Breast epithelium (tissue), 4 donors: Measurements from ENCODE around the gene NDUFB2. TPM values are rescaled to one million over a fixed set of nuclear protein-coding genes. Genes with fewer than 3 reads are reported as not detected.

Source experiments
- DNase-seq, 2 donors: peaks; one replicate each; pipeline ENCODE4 v3.0.0-alpha.2; 2019; ENCODE audit warnings: low spot score in 2 of 2
- H3K27ac ChIP-seq, 2 donors: fragments of 200-600 bp; sonication (generic) in 1 of 2; one replicate each; pipeline ENCODE4 v1.5.1; 2016 to 2019; ENCODE audit warnings: mild to moderate bottlenecking in 1 of 2
- H3K27me3 ChIP-seq, 2 donors: fragments of 200-600 bp; sonication (generic) in 1 of 2; one replicate each; pipeline versions ENCODE4 v1.5.1 to v1.6.0; 2017 to 2019; ENCODE audit warnings: control low read depth in 1 of 2, mild to moderate bottlenecking in 1 of 2
- H3K36me3 ChIP-seq: fragments of 200-600 bp; one replicate; pipeline ENCODE4 v1.5.1; 2019
- H3K4me1 ChIP-seq, 2 donors: fragments of 200-600 bp; sonication (generic); one replicate each; pipeline ENCODE4 v1.5.1; 2016 to 2019; ENCODE audit warnings: control low read depth in 1 of 2
- H3K4me3 ChIP-seq, 3 donors: fragments of 200-600 bp; sonication (generic); 1 replicate in 2 of 3; 2 replicates in 1 of 3; pipeline ENCODE4 v1.5.1; 2016 to 2019; ENCODE audit warnings: mild to moderate bottlenecking in 3 of 3, moderate library complexity in 2 of 3
- H3K9me3 ChIP-seq, 2 donors: fragments of 200-600 bp; sonication (generic) in 1 of 2; one replicate each; pipeline ENCODE4 v1.5.1; 2016 to 2019; ENCODE audit warnings: control low read depth in 1 of 2
- POLR2A ChIP-seq: fragments of 450-650 bp; IDR thresholded peaks from one replicate; pipeline ENCODE4 v1.6.1; 2016; ENCODE audit warnings: antibody characterized with exemption, mild to moderate bottlenecking, moderate library complexity
- POLR2AphosphoS5 ChIP-seq, 3 donors: sonication (generic); formaldehyde crosslinking; IDR thresholded peaks; one replicate each; pipeline ENCODE4 v1.6.1; 2017; ENCODE audit warnings: antibody characterized with exemption in 3 of 3
- intact Hi-C: fragments of 100-400 bp; cut with DNase I; formaldehyde crosslinking; loops from one replicate; pipeline ENCODE4 v1.15.1; 2023; ENCODE audit warnings: low total_unique reads
- total RNA-seq, 3 donors: library from RNA; depleted of rRNA; stranded (reverse); fragments of >200 nt; gene quantifications; one replicate each; pipeline ENCODE4 v1.1.0, GENCODE V29; 2016
- TF ChIP-seq, protein P1 (sequence below), 3 donors: fragments of 450-650 bp; IDR thresholded peaks; one replicate each; pipeline ENCODE4 v1.5.1; 2016 to 2017; ENCODE audit warnings: antibody characterized with exemption in 3 of 3, mild to moderate bottlenecking in 3 of 3, moderate library complexity in 3 of 3

NDUFB2 gene
- total RNA-seq, 3 donors from 2014 or later = 85.0 to 151 (median 149) TPM

DNA sequence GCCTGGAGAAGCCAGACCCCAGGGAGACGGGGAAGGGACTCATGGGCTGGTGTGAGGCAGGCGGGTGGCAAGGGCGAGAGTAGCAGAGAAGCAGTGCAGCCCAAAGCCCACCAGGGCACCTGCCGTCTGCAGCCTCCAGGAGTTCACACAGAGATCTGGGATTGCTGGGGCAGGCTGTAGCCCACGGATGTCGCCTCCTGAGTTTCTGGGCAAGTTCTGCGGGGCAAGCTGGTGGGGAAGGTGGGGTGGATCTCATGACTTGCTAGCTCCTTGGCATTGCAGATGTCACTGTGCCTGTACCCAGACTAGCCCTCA is 17.7 kb upstream of the NDUFB2 start:
- Histone ChIP-seq H3K4me3 (no peak overlapping the region), H3K27ac (no peak overlapping the region), H3K9me3 (no peaks in the 10 kb centered on the region), H3K4me1 (peaks cover 2 to 4% of the 10 kb centered on the region in 2 donors), H3K27me3 (no peaks in the 10 kb centered on the region), H3K36me3 (peaks cover 7% of the 10 kb centered on the region)
- no peak for TF ChIP-seq POLR2AphosphoS5 (IDR thresholded peaks at IDR 0.05)
- TF ChIP-seq, protein P1, sequence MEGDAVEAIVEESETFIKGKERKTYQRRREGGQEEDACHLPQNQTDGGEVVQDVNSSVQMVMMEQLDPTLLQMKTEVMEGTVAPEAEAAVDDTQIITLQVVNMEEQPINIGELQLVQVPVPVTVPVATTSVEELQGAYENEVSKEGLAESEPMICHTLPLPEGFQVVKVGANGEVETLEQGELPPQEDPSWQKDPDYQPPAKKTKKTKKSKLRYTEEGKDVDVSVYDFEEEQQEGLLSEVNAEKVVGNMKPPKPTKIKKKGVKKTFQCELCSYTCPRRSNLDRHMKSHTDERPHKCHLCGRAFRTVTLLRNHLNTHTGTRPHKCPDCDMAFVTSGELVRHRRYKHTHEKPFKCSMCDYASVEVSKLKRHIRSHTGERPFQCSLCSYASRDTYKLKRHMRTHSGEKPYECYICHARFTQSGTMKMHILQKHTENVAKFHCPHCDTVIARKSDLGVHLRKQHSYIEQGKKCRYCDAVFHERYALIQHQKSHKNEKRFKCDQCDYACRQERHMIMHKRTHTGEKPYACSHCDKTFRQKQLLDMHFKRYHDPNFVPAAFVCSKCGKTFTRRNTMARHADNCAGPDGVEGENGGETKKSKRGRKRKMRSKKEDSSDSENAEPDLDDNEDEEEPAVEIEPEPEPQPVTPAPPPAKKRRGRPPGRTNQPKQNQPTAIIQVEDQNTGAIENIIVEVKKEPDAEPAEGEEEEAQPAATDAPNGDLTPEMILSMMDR (IDR thresholded peaks at IDR 0.05) = no peak
- TF ChIP-seq POLR2A = no peak
- intact Hi-C loops = no loop called here
- no peak for DNase-seq

- Histone ChIP-seq H3K36me3 (peaks cover 7% of the 10 kb centered on the region), H3K27ac (no peak overlapping the region), H3K4me1 (peaks cover 0 to 4% of the 10 kb centered on the region in 2 donors), H3K9me3 (no peaks in the 10 kb centered on the region), H3K27me3 (no peaks in the 10 kb centered on the region), H3K4me3 (no peak overlapping the region)
- no peak for DNase-seq
- TF ChIP-seq POLR2AphosphoS5 (IDR thresholded peaks at IDR 0.05) = no peak
- TF ChIP-seq POLR2A = no peak
- TF ChIP-seq, protein P1 (IDR thresholded peaks at IDR 0.05) = no peak
- intact Hi-C loops = no loop called here
These were observed 17.3 kb upstream of the NDUFB2 start for GRCh38 chr7:140679186-140679585.

DNA sequence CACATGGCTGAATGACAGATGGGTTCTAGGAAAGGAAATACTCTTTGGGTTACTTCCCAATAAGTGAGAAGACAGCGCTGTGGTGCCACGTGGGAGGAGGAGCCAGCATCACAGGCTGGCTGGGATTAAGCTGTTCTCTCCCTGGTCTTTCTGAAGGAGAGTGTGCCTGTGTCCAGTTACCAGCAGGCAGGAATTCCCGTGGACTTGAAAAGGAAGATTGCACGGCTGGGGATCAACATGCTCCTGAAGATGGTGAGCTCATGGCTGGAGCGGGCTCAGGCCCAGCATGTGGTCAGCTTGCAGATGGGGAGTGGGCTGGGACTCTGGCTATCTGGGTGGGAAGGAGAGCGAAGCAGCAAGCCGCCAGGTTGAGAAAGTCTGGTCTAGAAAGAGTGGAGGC is 15.6 kb upstream of the NDUFB2 start:
- DNase-seq = no peak

DNA sequence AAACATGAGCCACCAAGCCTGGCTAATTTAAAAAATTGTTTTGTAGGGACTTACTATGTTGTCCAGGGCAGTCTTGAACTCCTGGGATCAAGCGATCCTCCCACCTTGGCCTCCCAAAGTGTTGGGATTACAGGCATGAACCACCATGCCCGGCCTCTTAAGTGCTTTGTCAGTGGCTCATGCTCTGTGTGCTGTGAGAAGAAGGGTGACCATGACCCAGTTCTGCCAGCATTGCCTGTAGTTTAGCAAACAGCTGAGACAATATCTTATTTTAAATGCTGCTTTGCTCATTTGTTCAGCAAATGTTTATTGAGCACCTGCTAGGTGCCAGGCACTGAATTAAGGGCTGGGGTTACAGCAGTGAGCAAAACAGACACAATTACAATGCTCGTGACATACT is 14.7 kb upstream of the NDUFB2 start:
- Histone ChIP-seq H3K4me3 (no peak overlapping the region), H3K27me3 (no peaks in the 10 kb centered on the region), H3K36me3 (peaks cover 7% of the 10 kb centered on the region), H3K4me1 (no peaks in the 10 kb centered on the region), H3K9me3 (no peaks in the 10 kb centered on the region), H3K27ac (no peak overlapping the region)
- no peak for DNase-seq
- TF ChIP-seq POLR2AphosphoS5 (IDR thresholded peaks at IDR 0.05) (no peak), POLR2A (no peak)
- TF ChIP-seq, protein P1 (IDR thresholded peaks at IDR 0.05) = no peak
- intact Hi-C loops = loop anchor here (10.0 kb wide), 1 partner anchor 1717 kb away; no protein-coding TSS in a partner anchor

More for the DNA sequence above, 15.6 kb upstream of the NDUFB2 start:
- no peak overlapping the region for H3K27ac ChIP-seq
- H3K4me3 ChIP-seq = no peak overlapping the region
- intact Hi-C loops = loop anchor here (10.0 kb wide), 1 partner anchor 1716 kb away; no protein-coding TSS in a partner anchor
- no peaks in the 10 kb centered on the region for H3K9me3 ChIP-seq
- no peaks in the 10 kb centered on the region for H3K27me3 ChIP-seq
- TF ChIP-seq POLR2A = no peak
- no peak for TF ChIP-seq POLR2AphosphoS5 (IDR thresholded peaks at IDR 0.05)
- TF ChIP-seq, protein P1 (IDR thresholded peaks at IDR 0.05) = no peak
- peaks cover 7% of the 10 kb centered on the region for H3K36me3 ChIP-seq
- no peaks in the 10 kb centered on the region for H3K4me1 ChIP-seq

GRCh38 chr7:140683657-140684056 is 12.9 kb upstream of the NDUFB2 start:
- Histone ChIP-seq H3K36me3 (peaks cover 10% of the 10 kb centered on the region), H3K27ac (no peak overlapping the region)
- DNase-seq = no peak

More at GRCh38 chr7:140683657-140684056, 12.9 kb upstream of the NDUFB2 start:
- Histone ChIP-seq H3K27me3 (no peaks in the 10 kb centered on the region), H3K4me1 (no peaks in the 10 kb centered on the region), H3K4me3 (no peak overlapping the region), H3K9me3 (no peaks in the 10 kb centered on the region)
- TF ChIP-seq POLR2AphosphoS5 (IDR thresholded peaks at IDR 0.05) = no peak
- TF ChIP-seq POLR2A = no peak
- TF ChIP-seq, protein P1 (IDR thresholded peaks at IDR 0.05) = no peak
- intact Hi-C loops = loop anchor here (10.0 kb wide), 1 partner anchor 1719 kb away; no protein-coding TSS in a partner anchor
